HCT116 (cell line): Measurements from ENCODE around the gene AMN. TPM values are rescaled to one million over a fixed set of nuclear protein-coding genes. Genes with fewer than 3 reads are reported as not detected.

ENCODE experiments used
- ATAC-seq: fragments of 200-7000 bp; cut with Tn5 transposase; 2 replicates; pipeline ENCODE4 v1.9.1; 2020; ENCODE audit warnings: mild to moderate bottlenecking, moderate library complexity
- BruUV-seq: library from RNA; stranded (reverse); fragments of 400-500 nt; replicated peaks from 2 replicates; lab custom pipeline; 2021; lab: Mats Ljungman, UMichigan
- CTCF ChIA-PET: fragments of 300-600 bp; sonication (Branson Sonifier 250); formaldehyde crosslinking; loops from one replicate; lab custom pipeline; 2021; ENCODE audit warnings: antibody characterized with exemption; lab: Charles Lee
- POLR2A ChIA-PET: fragments of 300-600, 350-600 bp; sonication (Branson Sonifier 250); formaldehyde crosslinking; loops from one replicate; lab custom pipeline; 2021; ENCODE audit warnings: antibody characterized with exemption; lab: Charles Lee
- RAD21 ChIA-PET, 2 experiments: fragments of 300-600 bp; sonication (Branson Sonifier 250); formaldehyde crosslinking; loops; one replicate each; lab custom pipeline; 2023; ENCODE audit warnings: low total read pairs in 2 of 2; ENCODE audit not compliant: uncharacterized antibody in 2 of 2, unreplicated experiment in 2 of 2, low non-redundant PET in 1 of 2; lab: Charles Lee
- DNase-seq: peaks from one replicate; pipeline ENCODE4 v3.0.0-alpha.2; 2010; ENCODE audit warnings: low read depth, low spot score
- H2AFZ ChIP-seq: fragments of 200-600 bp; shearing (Covaris generic), sonication (generic); 2 replicates; pipeline ENCODE4 v1.6.1; 2017; ENCODE audit warnings: low read depth, mixed run types, mixed read lengths, antibody characterized with exemption, low read length; ENCODE audit not compliant: poor library complexity, severe bottlenecking
- H3K27ac ChIP-seq: 2 replicates; pipeline ENCODE4 v1.5.1; 2012; ENCODE audit warnings: low read depth, low read length
- H3K27me3 ChIP-seq: fragments of 200-600 bp; sonication (generic); 2 replicates; pipeline ENCODE4 v1.6.1; 2016; ENCODE audit warnings: mixed run types, low read length, mixed read lengths; ENCODE audit not compliant: insufficient read depth
- H3K36me3 ChIP-seq, 2 experiments: fragments of 200-500 bp in 1 of 2; fragments of 200-600 bp in 1 of 2; sonication (Bioruptor generic) in 1 of 2; sonication (generic) in 1 of 2; 2 replicates each; pipeline versions ENCODE4 v1.5.1 to v1.6.1; 2014 to 2016; ENCODE audit warnings: low read length in 2 of 2, inconsistent platforms in 1 of 2, mixed read lengths in 1 of 2, mixed run types in 1 of 2; ENCODE audit not compliant: insufficient read depth in 2 of 2, control insufficient read depth in 1 of 2
- H3K4me1 ChIP-seq, 2 experiments: fragments of 200-600 bp in 1 of 2; sonication (generic) in 1 of 2; 2 replicates each; pipeline versions ENCODE4 v1.5.1 to v1.6.1; 2012 to 2017; ENCODE audit warnings: low read length in 2 of 2, inconsistent platforms in 1 of 2, mild to moderate bottlenecking in 1 of 2, mixed read lengths in 1 of 2, mixed run types in 1 of 2, moderate library complexity in 1 of 2; ENCODE audit not compliant: insufficient read depth in 2 of 2, control insufficient read depth in 1 of 2
- H3K4me2 ChIP-seq: fragments of 200-600 bp; sonication (generic); 2 replicates; pipeline ENCODE4 v1.6.1; 2017; ENCODE audit warnings: mixed run types, low read length, mixed read lengths
- H3K4me3 ChIP-seq, 2 experiments: fragments of 200-600 bp in 1 of 2; sonication (generic) in 1 of 2; replicated peaks in 1 of 2; 2 replicates each; pipeline ENCODE4 v1.5.1; 2011 to 2016; ENCODE audit warnings: low read length in 2 of 2, control low read depth in 1 of 2, low read depth in 1 of 2, mild to moderate bottlenecking in 1 of 2, mixed read lengths in 1 of 2, mixed run types in 1 of 2
- H3K79me2 ChIP-seq: fragments of 200-600 bp; sonication (generic); 2 replicates; pipeline ENCODE4 v1.6.1; 2017; ENCODE audit warnings: mild to moderate bottlenecking, mixed run types, low read length, moderate library complexity, mixed read lengths; ENCODE audit not compliant: insufficient read depth
- H3K9ac ChIP-seq: fragments of 200-600 bp; sonication (generic); 2 replicates; pipeline ENCODE4 v1.6.1; 2016; ENCODE audit warnings: low read length, mixed read lengths
- H3K9me2 ChIP-seq: fragments of 200-600 bp; sonication (generic), shearing (Covaris generic); 2 replicates; pipeline ENCODE4 v1.6.1; 2017; ENCODE audit warnings: mixed run types, mild to moderate bottlenecking, moderate library complexity; ENCODE audit not compliant: insufficient read depth
- H3K9me3 ChIP-seq, 2 experiments: fragments of 200-500 bp in 1 of 2; fragments of 200-600 bp in 1 of 2; sonication (Bioruptor generic) in 1 of 2; sonication (generic) in 1 of 2; 2 replicates each; pipeline ENCODE4 v1.6.1; 2014 to 2017; ENCODE audit warnings: low read length in 2 of 2, mixed read lengths in 2 of 2, inconsistent platforms in 1 of 2, low read depth in 1 of 2, mild to moderate bottlenecking in 1 of 2, mixed run types in 1 of 2, moderate library complexity in 1 of 2; ENCODE audit not compliant: control insufficient read depth in 1 of 2, insufficient read depth in 1 of 2
- H4K20me1 ChIP-seq: fragments of 200-600 bp; sonication (generic), shearing (Covaris generic); 2 replicates; pipeline ENCODE4 v1.6.1; 2017; ENCODE audit warnings: mixed run types, mild to moderate bottlenecking, moderate library complexity; ENCODE audit not compliant: insufficient read depth
- EGR1 ChIP-seq: IDR thresholded peaks from 2 replicates; pipeline ENCODE4 v1.6.1; 2012; ENCODE audit warnings: low read depth
- EZH2 ChIP-seq: fragments of 200-600 bp; sonication (generic); IDR thresholded peaks from 2 replicates; pipeline ENCODE4 v1.6.1; 2017; ENCODE audit warnings: antibody characterized with exemption, mixed run types
- POLR2A ChIP-seq: IDR thresholded peaks from 2 replicates; pipeline ENCODE4 v1.7.0; 2011; ENCODE audit warnings: borderline replicate concordance; ENCODE audit not compliant: insufficient read depth, insufficient read length; ENCODE audit errors: extremely low read depth
- POLR2AphosphoS5 ChIP-seq: IDR thresholded peaks from 2 replicates; pipeline ENCODE4 v1.6.1; 2011; ENCODE audit warnings: mild to moderate bottlenecking, low read depth, low read length, moderate library complexity
- RAD21 ChIP-seq: IDR thresholded peaks from 2 replicates; pipeline ENCODE4 v1.6.1; 2012; ENCODE audit warnings: low read depth, mild to moderate bottlenecking
- SIN3A ChIP-seq: IDR thresholded peaks from 2 replicates; pipeline ENCODE4 v1.6.1; 2012; ENCODE audit warnings: low read depth
- SRF ChIP-seq: IDR thresholded peaks from 2 replicates; pipeline ENCODE4 v1.6.1; 2012; ENCODE audit warnings: low read depth
- YY1 ChIP-seq: IDR thresholded peaks from 2 replicates; pipeline ENCODE4 v1.6.1; 2011; ENCODE audit warnings: low read length, low read depth, moderate library complexity, mild to moderate bottlenecking; ENCODE audit not compliant: insufficient replicate concordance; ENCODE audit errors: extremely low read depth
- ZNF274 ChIP-seq: fragments of 200-500 bp; sonication (Bioruptor generic); IDR thresholded peaks from 2 replicates; pipeline ENCODE4 v1.6.1; 2014; ENCODE audit warnings: mild to moderate bottlenecking, low read depth, low read length, inconsistent platforms
- intact Hi-C: fragments of 100-400 bp; cut with micrococcal nuclease; formaldehyde crosslinking; loops from 2 replicates; pipeline ENCODE4 v1.10.0; 2022
- total RNA-seq: library from RNA; stranded (reverse); gene quantifications from one replicate; pipeline ENCODE4 v1.2.1, GENCODE V29; 2021; ENCODE audit not compliant: unreplicated experiment
- TF ChIP-seq, protein P1 (sequence below), 3 experiments: fragments of 200-600 bp in 1 of 3; sonication (generic) in 1 of 3; IDR thresholded peaks in 2 of 3; conservative IDR thresholded peaks in 1 of 3; 2 replicates each; pipeline ENCODE4 v1.5.1; 2012 to 2017; ENCODE audit warnings: low read depth in 2 of 3, low read length in 2 of 3, antibody characterized with exemption in 1 of 3, borderline replicate concordance in 1 of 3, control low read depth in 1 of 3, mild to moderate bottlenecking in 1 of 3, mixed read lengths in 1 of 3, mixed run types in 1 of 3, moderate library complexity in 1 of 3; ENCODE audit not compliant: insufficient read depth in 1 of 3

The AMN gene
- total RNA-seq, 1 experiment from 2014 or later: 5.7 TPM

- intact Hi-C loops: loop anchor here (10.0 kb wide), 1 partner anchor 403 kb away; no protein-coding TSS in a partner anchor
- DNase-seq: peak; percentile 39
- H3K4me2 ChIP-seq: peak overlapping the region; percentile 99
Observed at GRCh38 chr14:102927346-102927877, 4.9 kb downstream of the AMN start.

DNA sequence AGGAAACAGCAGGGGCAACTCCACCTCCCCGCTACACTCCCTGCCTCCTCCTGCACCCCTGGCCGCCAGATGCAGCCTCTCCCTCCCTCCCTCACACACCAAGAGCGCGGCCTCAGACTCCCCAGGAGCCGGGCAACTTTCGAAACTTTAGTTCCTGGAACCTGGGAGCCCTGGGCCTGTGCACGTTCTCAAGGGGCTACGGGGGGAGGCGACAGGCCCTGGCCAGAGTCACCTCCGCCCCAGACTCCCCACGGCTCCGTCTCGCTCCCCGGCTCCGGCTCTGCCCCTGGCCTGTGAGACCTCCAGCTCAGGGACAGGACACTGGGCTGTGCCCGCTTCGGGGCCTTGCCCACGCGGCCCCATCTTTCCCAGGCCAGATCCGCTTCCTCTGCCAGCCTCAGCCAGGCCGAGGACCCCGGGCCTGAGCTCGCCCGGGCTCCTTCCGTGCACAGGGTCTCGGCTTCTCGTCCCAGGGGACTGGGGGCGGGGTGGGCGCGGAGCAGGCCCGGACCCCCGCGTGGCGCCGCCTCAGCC, 5.5 kb downstream of the AMN start:
- H3K4me2 ChIP-seq: peak overlapping the region; percentile 99
- H2AFZ ChIP-seq: no peak overlapping the region
- no peaks in the 10 kb centered on the region for H4K20me1 ChIP-seq
- ChIA-PET POLR2A (no interaction called here), RAD21 (no interaction called here), CTCF (interaction anchor here (1.0 kb wide), 1 partner anchor 234 kb away, joined by 3 read pairs; no protein-coding TSS in a partner anchor)
- H3K27ac ChIP-seq: peak overlapping the region; percentile 46; the same call in 1 of the 2 replicates
- TSS peak; percentile 47 for BruUV-seq
- H3K9me3 ChIP-seq: no peaks in the 10 kb centered on the region
- intact Hi-C loops: loop anchor here (10.0 kb wide), 1 partner anchor 403 kb away; no protein-coding TSS in a partner anchor
- H3K4me3 ChIP-seq: peak overlapping the region; percentile 47 to 64
- no peaks in the 10 kb centered on the region for H3K27me3 ChIP-seq
- peaks cover 22 to 38% of the 10 kb centered on the region in 2 experiments for H3K4me1 ChIP-seq
- ATAC-seq: peak; percentile 50
- no peaks in the 10 kb centered on the region for H3K36me3 ChIP-seq
- no peaks in the 10 kb centered on the region for H3K9me2 ChIP-seq
- TF ChIP-seq SIN3A (no peak), ZNF274 (no peak), EZH2 (no peak), EGR1 (no peak), YY1 (no peak), POLR2A (no peak), SRF (no peak)
- TF ChIP-seq, all 23 proteins: peak for 0
- peak overlapping the region; percentile 75 for H3K9ac ChIP-seq
- no peaks in the 10 kb centered on the region for H3K79me2 ChIP-seq
- no peak for DNase-seq

More at GRCh38 chr14:102927346-102927877, 4.9 kb downstream of the AMN start:
- peak overlapping the region; percentile 75 for H3K9ac ChIP-seq
- no peak for TF ChIP-seq EGR1
- TF ChIP-seq POLR2AphosphoS5: peak; percentile 31; the same call in 1 of the 2 replicates
- TF ChIP-seq RAD21: no peak
- TF ChIP-seq, protein P1, sequence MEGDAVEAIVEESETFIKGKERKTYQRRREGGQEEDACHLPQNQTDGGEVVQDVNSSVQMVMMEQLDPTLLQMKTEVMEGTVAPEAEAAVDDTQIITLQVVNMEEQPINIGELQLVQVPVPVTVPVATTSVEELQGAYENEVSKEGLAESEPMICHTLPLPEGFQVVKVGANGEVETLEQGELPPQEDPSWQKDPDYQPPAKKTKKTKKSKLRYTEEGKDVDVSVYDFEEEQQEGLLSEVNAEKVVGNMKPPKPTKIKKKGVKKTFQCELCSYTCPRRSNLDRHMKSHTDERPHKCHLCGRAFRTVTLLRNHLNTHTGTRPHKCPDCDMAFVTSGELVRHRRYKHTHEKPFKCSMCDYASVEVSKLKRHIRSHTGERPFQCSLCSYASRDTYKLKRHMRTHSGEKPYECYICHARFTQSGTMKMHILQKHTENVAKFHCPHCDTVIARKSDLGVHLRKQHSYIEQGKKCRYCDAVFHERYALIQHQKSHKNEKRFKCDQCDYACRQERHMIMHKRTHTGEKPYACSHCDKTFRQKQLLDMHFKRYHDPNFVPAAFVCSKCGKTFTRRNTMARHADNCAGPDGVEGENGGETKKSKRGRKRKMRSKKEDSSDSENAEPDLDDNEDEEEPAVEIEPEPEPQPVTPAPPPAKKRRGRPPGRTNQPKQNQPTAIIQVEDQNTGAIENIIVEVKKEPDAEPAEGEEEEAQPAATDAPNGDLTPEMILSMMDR (IDR thresholded peaks at IDR 0.05 in 2 of 3, conservative IDR thresholded peaks at IDR 0.05 in 1 of 3; ENCODE audit: borderline replicate concordance in 1 of 3, insufficient read depth in 1 of 3, low read depth in 2 of 3, low read length in 2 of 3): no peak
- no peaks in the 10 kb centered on the region for H3K9me2 ChIP-seq
- H3K36me3 ChIP-seq: no peaks in the 10 kb centered on the region
- peak overlapping the region; percentile 46; the same call in 1 of the 2 replicates for H3K27ac ChIP-seq
- no peaks in the 10 kb centered on the region for H3K9me3 ChIP-seq
- no peak overlapping the region for H2AFZ ChIP-seq
- RAD21 ChIA-PET: no interaction called here
- no peaks in the 10 kb centered on the region for H3K79me2 ChIP-seq
- no TSS peak for BruUV-seq
- H3K4me3 ChIP-seq: peak overlapping the region; percentile 47 to 64
- H3K27me3 ChIP-seq: no peaks in the 10 kb centered on the region
- CTCF ChIA-PET: interaction anchor here (1.0 kb wide), 1 partner anchor 233 kb away, joined by 3 read pairs; no protein-coding TSS in a partner anchor
- H3K4me1 ChIP-seq: peaks cover 22 to 38% of the 10 kb centered on the region in 2 experiments
- no peaks in the 10 kb centered on the region for H4K20me1 ChIP-seq
- ATAC-seq: peak; percentile 53
- POLR2A ChIA-PET: no interaction called here
